GM10248 (cell line): ENCODE data around the gene TIMP4.

Experiments
- CTCF ChIA-PET: fragments of 300-600 bp; sonication (Branson Sonifier 250); formaldehyde crosslinking; extraction: SDS; loops from one replicate; lab custom pipeline; 2021; ENCODE audit warnings: antibody characterized with exemption; lab: Yijun Ruan, JAX
- POLR2A ChIA-PET: fragments of 350-650 bp; sonication (Branson Sonifier 250); formaldehyde crosslinking; extraction: SDS; loops from one replicate; lab custom pipeline; 2020; ENCODE audit warnings: antibody characterized with exemption; lab: Yijun Ruan, JAX
- DNase-seq: peaks from one replicate; pipeline ENCODE4 v3.0.0; 2012; ENCODE audit errors: extremely low spot score
- TF ChIP-seq, protein P1 (sequence below): IDR thresholded peaks from 2 replicates; pipeline ENCODE4 v1.5.1; 2012; ENCODE audit warnings: mild to moderate bottlenecking, low read depth; ENCODE audit errors: extremely low read depth, missing control alignments, control extremely low read depth

The TIMP4 gene

DNA sequence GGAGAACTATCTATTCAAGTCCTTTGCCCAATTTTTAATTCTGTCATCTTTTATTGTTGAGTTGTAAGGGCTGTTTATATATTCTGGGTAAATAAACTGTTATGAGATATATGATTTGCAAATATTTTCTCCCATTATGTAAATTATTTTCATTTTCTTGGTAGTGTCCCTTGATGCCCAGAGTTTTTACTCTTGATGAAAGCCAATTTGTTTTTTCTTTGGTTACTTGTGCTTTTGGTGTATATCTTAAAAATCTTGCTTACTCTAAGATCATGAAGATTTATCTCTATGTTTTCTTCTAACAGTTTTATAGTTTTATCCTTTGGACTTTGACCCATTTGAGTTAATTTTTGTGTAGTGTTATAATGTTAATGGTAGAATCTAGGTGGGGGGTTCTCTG is 44.5 kb downstream of the TIMP4 start:
- ChIA-PET POLR2A (no interaction called here), CTCF (no interaction called here)
- TF ChIP-seq, protein P1, sequence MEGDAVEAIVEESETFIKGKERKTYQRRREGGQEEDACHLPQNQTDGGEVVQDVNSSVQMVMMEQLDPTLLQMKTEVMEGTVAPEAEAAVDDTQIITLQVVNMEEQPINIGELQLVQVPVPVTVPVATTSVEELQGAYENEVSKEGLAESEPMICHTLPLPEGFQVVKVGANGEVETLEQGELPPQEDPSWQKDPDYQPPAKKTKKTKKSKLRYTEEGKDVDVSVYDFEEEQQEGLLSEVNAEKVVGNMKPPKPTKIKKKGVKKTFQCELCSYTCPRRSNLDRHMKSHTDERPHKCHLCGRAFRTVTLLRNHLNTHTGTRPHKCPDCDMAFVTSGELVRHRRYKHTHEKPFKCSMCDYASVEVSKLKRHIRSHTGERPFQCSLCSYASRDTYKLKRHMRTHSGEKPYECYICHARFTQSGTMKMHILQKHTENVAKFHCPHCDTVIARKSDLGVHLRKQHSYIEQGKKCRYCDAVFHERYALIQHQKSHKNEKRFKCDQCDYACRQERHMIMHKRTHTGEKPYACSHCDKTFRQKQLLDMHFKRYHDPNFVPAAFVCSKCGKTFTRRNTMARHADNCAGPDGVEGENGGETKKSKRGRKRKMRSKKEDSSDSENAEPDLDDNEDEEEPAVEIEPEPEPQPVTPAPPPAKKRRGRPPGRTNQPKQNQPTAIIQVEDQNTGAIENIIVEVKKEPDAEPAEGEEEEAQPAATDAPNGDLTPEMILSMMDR, result no peak
- no peak for DNase-seq

DNA sequence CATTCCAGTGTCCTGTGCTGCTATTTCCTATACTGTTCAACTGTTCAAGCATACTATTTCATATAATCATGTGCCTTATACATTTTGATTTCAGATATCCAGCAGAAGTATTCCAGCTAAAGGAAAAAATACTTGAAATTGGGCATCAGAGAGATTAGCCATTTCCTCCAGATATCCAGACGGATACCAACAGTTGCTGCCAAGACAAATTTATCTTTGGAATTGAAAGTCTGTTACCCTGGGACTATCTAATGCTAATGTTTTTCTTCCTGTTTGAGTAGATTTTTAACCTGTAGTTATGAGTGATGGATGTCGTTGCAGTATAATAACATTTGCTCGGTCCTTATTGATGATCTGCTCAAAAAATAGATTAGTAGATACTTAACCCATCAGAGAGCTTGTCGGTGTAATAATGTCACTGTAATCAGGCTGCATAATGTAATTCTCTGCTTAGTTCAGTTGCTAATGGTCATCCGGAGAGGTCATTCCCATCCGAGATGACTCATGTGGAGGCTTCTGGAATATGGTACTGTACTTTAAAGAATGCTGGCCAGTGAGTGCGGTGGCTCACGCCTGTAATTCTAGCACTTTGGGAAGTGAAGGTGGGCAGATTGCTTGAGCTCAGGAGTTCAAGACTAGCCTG is 51.5 kb downstream of the TIMP4 start:
- no peak for DNase-seq
- TF ChIP-seq, protein P1, result no peak
- POLR2A ChIA-PET, result no interaction called here
- CTCF ChIA-PET, result interaction anchor here (1.2 to 2.1 kb wide), 2 partner anchors 9 to 17 kb away, joined by 4 to 5 read pairs; no protein-coding TSS in a partner anchor
